Lower leg skin (tissue), 3 donors: Measurements from ENCODE around the gene POLQ.
"Not testable (repeated sequence)": the region's sequence is repeated elsewhere in the genome, so short reads cannot be mapped to it uniquely, and the experiment has no call there.

ENCODE experiments used
- CTCF ChIP-seq, 3 donors: fragments of 450-650 bp; IDR thresholded peaks; one replicate each; pipeline ENCODE4 v1.5.1; 2016; ENCODE audit warnings: antibody characterized with exemption in 3 of 3, mild to moderate bottlenecking in 3 of 3, moderate library complexity in 2 of 3
- POLR2A ChIP-seq, 2 donors: fragments of 450-650 bp; IDR thresholded peaks; one replicate each; pipeline ENCODE4 v1.6.1; 2016 to 2017; ENCODE audit warnings: antibody characterized with exemption in 2 of 2, mild to moderate bottlenecking in 1 of 2, moderate library complexity in 1 of 2

DNA sequence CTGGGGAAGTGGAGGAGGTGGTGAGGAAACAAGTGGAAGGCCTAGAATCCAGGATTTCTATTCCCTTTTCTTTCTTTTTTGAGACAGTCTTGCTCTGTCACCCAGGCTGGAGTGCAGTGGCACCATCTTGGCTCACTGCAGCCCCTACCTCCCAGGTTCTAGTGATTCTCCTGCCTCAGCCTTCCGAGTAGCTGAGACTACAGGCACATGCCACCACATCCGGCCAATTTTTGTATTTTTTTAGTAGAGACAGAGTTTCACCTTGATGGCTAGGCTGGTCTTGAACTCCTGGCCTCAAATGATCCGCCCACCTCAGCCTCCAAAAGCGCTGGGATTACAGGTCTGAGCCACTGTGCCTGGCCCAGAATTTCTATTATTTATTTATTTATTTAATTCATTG is 48.0 kb upstream of the POLQ start:
- TF ChIP-seq CTCF, POLR2A (IDR thresholded peaks at IDR 0.05): not testable (repeated sequence)
